Endometrial microvascular endothelial cells (primary cell): ENCODE results near the gene SLC9A9. TPM values are rescaled to one million over a fixed set of nuclear protein-coding genes. Genes with fewer than 3 reads are reported as not detected.

Source experiments
- in situ Hi-C: cut with HindIII; loops from 2 replicates; pipeline ENCODE4 v1.10.0; 2017; ENCODE audit warnings: low sequenced_read_pairs, low pct_unique_long_range_greater_than_20kb; ENCODE audit errors: inconsistent ontology term
- total RNA-seq: library from RNA; depleted of rRNA; stranded (reverse); fragments of >200 nt; gene quantifications from one replicate; pipeline ENCODE4 v1.2.3, GENCODE V29; 2015; ENCODE audit errors: inconsistent ontology term

The SLC9A9 gene
- total RNA-seq, 1 donor from 2014 or later, result 2.3 TPM

DNA sequence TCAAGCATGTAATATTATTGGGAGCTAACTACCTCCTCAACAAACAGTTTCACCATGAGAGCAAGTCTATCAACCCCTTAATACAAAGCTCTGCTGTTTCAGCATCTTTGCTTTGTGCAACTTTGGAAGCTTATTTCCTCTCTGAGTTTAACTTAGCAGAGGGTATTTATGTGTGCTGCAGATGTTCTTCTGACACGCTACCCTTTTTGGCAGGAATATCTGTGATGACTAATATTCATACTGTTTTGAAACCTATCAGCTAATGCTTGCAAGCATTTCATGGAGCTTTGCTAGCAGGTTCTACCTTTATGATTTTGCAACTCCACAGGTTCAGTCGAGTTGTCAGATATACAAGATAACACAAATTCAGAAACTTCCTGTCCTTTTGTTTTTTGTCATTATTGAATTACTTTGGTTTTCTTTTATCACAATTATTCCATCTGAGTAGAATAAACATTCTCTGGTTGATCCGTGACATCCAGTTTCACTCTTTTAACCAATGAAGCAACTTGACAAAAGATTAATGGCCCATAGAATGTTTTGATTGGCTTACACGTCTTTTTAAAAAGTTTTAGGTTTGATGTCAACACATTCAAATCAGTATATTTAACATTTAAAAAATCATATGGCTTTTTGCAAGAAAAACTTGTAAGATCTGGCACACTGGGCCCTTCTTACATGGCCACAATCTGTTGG lies 1.7 kb upstream of the SLC9A9 start:
- in situ Hi-C loops, result no loop called here

DNA sequence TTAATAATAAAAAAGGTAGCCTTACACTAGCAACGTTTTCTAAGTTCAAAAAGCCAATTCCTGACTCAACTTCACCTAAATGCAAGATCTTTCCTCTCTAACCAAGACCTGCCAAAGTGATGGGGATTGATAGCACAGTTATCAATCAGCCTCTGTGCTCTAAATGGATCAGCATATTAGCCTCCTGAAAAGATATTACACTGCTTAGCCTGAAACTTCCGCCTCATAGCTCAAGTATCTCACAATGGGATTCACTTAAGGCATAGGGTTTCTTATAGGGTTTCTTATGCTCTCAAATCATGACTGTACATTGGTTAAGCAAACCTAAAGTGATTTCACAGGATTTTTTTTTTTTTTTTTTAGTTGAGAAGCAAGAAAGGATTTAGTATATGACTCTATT lies 436 bp upstream of the SLC9A9 start:
- in situ Hi-C loops, result no loop called here

DNA sequence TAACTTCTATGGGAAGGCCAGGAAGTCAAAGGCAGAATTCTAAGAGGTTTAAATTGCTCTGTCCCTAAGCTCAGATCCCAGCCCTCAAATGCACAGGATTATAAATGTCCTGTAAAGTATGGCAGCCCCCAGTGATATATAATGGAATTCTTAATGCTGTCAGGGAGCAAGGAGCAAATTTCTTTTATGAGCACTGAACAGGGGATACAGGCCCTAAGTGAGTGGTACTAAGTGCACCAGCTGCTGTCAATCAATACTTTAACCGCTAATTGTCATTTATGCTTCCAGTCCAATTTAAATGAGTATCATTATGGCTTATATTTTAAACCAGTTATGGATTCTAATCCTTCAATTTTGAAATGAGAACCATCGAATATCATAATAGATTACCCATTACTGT lies 4.7 kb downstream of the SLC9A9 start:
- in situ Hi-C loops, result no loop called here

DNA sequence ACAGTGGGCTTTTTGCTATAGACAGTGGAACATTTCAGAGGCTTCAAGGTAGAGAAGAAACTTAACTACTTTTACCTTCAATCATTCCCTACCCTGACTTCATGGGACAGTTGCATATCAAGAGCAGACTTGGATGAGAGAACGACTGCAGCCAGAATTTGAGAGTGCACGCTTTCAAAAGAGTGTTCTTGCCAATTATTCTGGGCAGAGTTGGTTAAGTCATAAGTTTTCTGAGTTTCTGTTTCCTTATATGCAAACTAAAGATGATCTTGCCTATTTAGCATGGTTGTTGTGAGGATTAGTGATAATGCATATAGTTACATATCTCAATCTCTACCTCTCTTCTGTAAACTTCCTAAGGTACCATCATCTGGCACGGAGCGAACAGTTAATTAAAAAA lies 7.6 kb downstream of the SLC9A9 start:
- in situ Hi-C loops, result no loop called here

DNA sequence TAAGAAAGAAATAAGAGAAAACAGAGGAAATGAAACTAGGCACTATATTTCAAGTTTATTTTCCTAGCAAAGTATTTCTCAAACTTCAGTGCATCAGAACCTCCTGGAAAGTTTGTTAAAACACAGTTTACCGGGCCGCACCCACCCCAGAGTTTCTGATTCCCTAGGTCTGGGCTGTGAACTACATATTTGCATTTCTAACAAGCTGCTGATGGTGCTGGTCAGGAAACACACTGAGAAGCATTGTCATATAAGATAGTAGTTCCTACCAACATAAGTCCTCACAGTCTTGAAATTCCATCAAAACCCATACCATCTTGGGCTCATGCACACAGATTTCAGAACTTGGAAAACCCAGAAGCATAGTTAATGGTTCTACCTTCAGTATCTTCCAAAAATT lies 8.3 kb downstream of the SLC9A9 start:
- in situ Hi-C loops, result no loop called here

DNA sequence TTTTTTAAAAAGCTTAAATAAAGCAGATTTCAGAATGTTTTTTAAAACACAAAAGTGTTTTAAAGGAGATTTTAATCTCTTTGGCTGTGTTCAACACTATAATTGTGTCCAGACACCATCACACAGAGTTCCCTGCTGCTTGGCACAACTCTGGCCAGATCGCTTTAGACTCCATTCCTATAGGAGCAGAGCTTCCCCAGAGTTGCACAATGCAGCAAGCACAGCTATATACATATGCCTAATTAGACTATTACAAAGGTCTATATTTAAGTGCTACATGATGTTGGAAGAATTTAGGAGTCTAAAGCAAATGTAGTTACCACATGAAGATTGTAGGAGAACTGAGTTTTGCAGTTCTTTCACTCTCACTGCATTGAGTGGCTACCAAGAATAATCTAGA lies 11.2 kb downstream of the SLC9A9 start:
- in situ Hi-C loops, result no loop called here

DNA sequence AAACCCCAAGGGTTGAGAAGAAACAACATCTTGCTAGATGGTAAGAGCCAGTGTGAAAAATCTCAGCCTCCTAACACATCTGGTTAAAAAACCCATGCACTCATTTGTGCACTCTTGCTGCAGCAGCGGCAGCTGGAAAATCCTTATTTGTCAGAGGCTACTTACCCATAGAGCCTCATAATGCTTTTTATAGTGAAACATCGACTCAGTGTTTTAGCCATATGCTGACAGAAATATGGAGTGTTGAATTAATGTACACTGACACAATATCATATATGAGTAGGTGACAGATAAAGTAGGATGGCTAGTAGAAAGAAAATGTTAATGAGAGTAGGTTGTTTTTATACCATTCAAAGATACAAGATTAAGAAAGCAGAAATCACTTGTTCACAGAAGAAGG lies 13.0 kb downstream of the SLC9A9 start:
- in situ Hi-C loops, result no loop called here

DNA sequence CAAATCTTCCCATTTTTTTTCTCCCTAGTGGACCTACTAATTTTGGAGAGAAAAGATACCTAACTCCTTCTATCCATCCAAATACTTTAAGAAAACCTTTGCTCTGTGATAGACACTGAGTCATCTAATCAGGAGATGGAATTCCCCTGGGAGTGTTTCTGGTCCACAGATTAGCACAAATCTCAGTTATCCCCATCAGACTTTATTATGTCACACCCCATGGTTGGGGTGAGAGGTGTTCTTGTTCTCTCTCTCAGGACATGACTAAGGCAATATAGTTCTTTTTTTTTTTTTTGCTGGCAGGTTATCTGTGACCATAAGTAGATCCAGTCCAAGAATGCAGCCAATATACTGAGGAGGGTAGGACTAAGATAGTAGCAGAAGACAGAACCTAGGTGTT lies 15.8 kb downstream of the SLC9A9 start:
- in situ Hi-C loops, result no loop called here

DNA sequence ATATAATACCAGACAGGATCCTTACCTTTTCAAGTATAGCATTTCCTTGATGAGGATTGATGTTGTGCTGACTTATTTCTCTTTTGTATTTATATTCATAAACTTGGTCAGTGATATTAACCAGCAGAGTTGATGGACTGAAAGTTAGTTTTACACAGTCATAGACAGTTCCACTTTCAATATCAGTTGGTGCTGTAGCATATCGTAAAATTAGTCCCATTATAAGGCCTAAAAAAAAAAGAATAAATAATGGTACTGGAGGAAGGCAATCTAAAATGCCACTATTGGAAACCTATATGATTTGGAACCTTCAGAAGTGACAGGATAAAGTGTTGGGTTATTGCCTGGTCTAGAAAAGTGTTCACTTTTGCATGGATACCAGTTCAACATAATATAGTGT lies 16.3 kb downstream of the SLC9A9 start:
- in situ Hi-C loops, result no loop called here

DNA sequence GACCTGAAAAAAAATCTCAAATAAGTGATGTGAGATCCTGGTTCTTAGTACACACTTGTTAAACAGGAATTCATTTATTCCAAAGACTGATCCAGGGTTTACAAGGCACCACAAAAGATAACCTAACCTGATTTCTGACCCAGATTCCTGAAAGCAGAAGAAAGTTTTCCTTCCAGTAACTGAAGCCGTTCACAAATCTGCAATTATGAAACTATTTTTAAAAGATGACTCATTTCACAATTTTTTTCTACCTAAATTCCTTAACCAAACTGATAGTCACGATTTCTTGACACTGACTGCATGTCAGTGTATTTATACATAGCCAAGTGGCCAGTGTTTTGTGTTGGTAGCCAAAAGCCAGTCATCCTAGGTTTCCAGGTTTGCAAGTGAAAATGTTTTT lies 17.1 kb downstream of the SLC9A9 start:
- in situ Hi-C loops, result no loop called here

DNA sequence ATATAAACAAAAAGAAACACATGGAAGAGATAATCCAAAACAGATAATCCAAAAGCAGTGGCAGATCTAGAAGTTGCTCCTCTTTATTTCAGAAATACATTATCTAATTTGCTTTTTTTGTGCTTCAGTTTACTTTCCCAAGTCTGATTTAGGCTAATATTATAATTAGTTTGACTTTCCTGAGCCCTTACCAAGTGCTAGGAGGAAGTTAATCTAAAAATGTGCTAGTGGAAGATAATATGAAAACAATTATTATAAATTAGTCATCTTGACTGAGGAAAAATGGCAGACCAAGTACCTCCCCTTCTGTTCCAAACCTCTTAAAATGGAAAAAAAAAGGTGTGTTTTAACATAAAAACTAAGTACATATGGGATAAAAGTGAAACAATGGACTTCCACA lies 17.5 kb downstream of the SLC9A9 start:
- in situ Hi-C loops, result no loop called here

DNA sequence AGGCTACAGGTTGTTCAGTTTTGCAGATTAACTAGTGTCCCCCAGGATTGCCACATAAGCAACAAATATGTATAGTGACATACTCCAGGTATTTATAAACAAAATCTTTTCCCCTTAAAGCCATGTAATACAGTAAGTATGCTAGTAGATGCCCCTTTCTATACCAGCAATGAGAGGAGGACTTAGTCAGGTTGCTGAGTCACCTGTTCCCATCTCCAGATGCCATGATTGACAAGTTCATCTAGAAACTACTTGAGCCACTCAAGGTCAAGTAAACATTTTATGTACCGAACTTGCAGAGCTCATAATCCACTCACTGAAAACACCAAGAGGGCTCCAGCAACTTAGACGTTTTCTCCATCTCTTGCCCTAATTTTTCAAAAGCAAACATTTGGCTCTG lies 18.2 kb downstream of the SLC9A9 start:
- in situ Hi-C loops, result no loop called here

DNA sequence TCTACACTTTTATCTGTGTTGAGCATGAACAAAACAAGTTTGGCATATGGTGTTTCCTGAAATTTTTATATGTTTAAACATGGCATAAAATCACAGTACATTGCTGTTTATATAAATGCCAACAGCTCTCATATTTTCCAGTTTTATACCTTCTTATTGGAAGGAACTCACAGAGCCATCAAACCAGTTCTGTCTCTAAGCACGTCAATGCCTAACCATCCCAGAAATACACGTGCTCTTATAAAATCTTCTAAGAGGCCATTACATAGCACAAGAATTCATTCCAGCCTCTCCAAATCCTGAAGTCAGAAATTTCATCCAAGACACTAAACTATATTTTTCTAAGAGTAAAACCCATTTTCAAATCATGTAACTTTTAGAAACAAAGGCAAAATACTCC lies 20.8 kb downstream of the SLC9A9 start:
- in situ Hi-C loops, result no loop called here

DNA sequence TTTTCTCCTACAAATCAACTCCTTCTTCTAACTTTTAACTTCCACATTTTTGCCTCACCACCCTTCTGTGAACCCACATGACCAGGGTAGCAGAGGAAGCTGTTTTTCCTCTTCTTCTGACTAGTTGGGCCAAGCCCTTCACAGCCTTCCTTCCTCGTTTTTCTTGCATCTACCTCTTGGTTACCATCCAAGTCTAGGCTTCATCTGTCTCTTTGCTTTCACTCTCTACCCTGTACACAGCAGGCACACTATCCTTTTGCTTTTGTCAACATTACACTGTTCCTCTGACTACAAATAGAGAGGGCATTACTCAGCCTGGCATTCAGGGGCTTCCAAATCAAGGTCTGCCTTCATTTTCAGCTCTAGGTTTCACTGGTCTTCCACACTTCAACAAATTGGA lies 22.0 kb downstream of the SLC9A9 start:
- in situ Hi-C loops, result no loop called here

DNA sequence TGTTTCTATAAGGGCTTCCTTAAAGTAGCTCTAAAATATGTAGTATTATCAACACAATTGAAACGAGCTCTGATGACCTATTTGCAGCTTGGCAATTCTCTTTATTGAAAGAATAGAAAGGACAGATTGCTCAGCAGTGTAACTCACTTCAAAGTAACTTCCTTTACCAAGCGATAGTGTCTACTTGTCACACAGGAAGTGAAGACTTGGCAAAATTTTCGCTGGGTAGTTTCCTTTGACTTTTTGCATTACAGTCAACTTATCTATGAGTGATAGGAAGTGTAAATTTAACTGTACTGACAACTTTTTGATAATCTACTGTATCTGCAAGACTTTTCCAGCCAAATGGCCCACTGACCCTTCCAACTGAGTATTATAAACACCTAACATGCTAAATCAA lies 22.8 kb downstream of the SLC9A9 start:
- in situ Hi-C loops, result no loop called here

DNA sequence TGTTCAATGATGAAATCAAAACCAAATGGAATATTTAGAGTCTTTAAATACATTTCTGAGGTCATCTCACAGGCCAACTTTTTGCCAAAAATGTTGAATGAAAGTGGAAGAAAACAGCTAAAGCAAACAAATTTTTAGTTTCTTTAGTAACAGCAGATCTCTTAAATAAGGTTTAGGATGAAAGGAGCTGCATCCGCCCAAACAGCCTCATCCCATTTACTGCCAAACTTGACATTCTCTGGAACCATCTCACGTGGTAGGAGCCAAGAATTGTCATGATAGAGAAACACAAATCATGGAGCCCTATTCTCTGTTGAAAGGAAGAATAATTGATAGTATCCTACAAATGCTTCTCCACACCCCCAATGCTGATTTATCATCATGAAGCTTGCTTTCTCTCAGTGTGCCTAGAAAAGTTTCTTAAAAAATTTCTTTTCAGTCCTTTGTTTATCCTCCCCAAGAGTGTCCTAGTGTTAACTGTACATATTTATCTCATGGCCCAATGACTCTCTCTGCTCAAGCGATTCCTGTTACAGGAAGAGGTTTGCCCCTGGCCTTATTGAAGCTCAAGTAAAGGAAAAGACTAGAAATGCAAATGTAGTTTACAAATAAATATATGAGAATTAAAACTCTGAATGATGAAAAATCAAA lies 23.4 kb downstream of the SLC9A9 start:
- in situ Hi-C loops, result no loop called here

DNA sequence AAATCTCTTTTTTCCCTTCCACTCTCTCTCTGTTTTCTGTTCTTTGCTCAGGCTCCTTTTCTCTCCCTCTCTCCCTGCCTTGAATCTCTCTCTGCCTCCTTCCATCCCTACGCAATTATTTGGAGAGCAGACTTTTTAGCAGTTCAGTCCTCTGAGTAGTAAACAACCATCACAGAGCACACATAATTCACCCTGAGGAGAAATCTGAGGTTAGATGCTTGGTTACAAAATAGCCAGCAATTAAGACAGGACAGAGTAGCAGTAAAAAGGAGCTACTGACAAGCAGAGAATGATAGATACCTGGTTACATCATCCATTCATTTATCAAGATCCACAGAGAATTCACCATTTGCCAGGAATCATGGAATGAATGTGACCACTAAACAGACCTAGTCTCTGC lies 25.5 kb downstream of the SLC9A9 start:
- in situ Hi-C loops, result no loop called here

DNA sequence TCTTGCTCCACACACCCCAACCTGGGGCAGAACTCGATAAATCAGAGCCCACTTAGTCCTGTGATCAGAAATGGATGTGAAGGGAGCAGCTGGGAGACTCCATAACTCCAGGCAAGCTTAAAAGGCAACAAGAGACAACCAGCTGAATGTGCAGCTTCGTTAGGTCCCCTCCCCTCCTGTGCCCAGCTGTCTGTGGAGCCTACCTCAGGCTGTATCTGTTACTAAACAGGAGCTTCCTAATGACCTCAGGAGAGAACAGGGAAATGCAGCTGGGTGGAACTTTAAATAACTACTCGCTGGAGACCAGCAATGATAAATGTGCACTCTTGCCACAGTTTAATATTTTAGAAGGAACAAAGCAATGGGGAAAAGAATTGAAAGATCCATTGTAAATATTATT lies 25.9 kb downstream of the SLC9A9 start:
- in situ Hi-C loops, result no loop called here

DNA sequence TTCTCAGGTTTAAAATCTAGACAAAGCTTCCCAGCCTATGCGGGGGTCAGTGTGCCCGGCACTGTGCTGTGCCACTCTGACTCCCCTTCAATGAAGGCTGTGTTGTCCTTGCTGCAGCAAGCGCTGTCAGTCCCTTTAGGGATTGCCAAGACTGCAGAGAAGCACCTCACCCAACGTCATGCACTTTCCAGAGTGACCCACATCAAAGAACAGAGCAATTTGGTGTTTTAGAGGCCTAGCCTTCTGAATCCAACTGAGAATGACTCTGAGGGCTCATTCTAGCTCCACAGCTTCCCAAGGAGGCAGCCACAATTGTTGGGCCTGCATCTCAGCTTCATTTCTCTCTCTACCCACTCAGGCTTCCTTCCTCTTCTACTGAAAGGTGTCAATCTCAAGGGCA lies 26.4 kb downstream of the SLC9A9 start:
- in situ Hi-C loops, result no loop called here

DNA sequence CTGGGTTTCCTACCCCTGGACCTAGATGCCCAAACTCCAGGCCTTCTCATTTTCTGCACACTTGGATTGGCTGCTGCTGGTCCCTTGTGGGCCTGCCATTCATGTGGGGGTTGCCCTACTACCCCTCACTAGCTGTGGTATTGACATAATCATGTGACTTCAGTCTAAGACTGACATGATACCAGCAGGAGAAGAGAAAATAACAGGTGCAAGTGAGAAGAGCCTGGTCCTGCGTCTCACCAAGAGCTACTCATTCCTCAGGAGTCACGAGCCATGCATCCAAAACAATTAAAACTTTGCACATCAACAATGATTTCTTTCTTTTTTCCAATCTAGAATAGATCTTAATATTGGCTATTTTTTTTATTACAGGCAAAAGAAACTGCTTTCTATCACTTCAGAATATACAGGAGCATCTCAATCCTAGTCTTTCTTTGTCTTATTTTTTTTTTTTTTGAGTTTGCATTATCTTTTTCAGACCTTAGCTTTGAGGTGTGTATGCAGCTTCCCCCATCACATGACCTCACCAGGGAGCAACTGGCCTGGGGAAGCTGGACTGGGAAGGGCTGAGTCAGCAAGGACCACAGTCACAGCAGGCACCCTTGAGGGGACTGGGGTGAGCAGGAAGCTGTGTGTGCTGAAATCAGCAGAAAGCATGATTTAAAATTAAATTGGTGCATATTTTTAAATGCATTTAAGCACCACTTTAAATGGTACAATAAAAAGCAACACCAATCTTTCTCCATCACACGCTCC lies 27.6 kb downstream of the SLC9A9 start:
- in situ Hi-C loops, result no loop called here
